GM12865 (cell line): ENCODE data around the gene C12orf56.
A peak's percentile ranks its signal among the peaks of the same experiment; 100 is the strongest.
"Not testable (repeated sequence)": the region's sequence is repeated elsewhere in the genome, so short reads cannot be mapped to it uniquely, and the experiment has no call there.

Source experiments
- DNase-seq: peaks from one replicate; pipeline ENCODE4 v3.0.0; 2010; ENCODE audit warnings: low read depth
- H3K4me3 ChIP-seq: 2 replicates; pipeline ENCODE4 v1.5.1; 2011; ENCODE audit warnings: mild to moderate bottlenecking, low read depth, low read length, control low read depth
- TF ChIP-seq, protein P1 (sequence below): IDR thresholded peaks from 2 replicates; pipeline ENCODE4 v1.5.1; 2011; ENCODE audit warnings: low read length, control low read depth, low read depth, inconsistent platforms; ENCODE audit not compliant: insufficient read depth; ENCODE audit errors: missing control alignments

C12orf56 gene

DNA sequence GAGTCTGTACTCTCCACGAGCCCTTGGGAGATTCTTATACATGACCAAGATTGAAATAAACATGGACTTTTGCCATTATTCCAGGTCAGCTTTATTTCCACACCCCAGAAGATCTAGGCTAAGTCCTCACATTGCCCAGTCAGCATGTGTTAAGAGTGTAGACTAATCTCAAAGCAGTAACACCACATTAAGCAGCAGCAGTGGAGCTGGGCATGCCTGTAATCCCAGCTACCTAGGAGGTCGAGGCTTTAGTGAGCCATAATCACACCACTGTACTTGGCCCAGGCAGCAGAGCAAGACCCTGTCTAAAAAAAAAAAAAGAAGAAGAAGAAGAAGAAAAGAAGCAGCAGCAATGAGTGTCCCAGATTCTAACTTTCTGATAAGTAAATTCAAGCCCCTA is 65.5 kb downstream of the C12orf56 start:
- H3K4me3 ChIP-seq = no peak overlapping the region
- no peak for DNase-seq
- TF ChIP-seq, protein P1, sequence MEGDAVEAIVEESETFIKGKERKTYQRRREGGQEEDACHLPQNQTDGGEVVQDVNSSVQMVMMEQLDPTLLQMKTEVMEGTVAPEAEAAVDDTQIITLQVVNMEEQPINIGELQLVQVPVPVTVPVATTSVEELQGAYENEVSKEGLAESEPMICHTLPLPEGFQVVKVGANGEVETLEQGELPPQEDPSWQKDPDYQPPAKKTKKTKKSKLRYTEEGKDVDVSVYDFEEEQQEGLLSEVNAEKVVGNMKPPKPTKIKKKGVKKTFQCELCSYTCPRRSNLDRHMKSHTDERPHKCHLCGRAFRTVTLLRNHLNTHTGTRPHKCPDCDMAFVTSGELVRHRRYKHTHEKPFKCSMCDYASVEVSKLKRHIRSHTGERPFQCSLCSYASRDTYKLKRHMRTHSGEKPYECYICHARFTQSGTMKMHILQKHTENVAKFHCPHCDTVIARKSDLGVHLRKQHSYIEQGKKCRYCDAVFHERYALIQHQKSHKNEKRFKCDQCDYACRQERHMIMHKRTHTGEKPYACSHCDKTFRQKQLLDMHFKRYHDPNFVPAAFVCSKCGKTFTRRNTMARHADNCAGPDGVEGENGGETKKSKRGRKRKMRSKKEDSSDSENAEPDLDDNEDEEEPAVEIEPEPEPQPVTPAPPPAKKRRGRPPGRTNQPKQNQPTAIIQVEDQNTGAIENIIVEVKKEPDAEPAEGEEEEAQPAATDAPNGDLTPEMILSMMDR = no peak

DNA sequence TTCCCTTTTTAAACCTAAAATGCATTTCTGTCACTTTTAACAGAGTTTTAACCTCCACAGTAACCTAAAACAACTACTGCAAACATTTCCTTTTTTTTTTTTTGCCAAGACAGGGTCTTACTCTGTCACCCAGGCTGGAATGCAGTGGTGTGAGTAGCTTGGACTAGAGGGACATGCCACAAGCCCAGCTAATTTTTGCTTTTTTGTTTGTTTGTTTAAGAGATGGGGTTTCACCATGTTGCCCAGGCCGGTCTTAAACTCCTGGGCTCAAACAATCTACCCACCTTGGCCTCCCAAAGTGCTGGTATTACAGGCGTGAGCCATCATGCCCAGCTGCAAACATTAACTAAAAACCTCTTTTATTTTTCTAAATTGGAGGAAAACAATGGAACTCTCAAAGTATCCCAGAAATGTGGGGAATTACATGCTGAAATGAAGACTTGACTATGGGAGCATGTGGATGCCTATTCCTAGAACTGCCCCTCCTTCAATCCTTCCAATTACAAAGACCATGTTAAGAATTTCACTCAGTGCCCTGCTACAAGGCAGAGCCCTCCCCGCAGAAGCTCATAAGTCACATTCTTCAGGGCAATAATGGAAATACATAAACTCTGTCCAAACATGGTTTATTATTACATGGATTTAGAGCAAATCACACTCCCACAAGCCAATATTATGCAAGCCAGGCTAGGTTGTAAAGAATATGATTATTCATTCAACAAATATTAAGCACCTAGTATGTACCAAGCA is 66.9 kb downstream of the C12orf56 start:
- no peak overlapping the region for H3K4me3 ChIP-seq
- TF ChIP-seq, protein P1 = no peak
- DNase-seq = no peak

DNA sequence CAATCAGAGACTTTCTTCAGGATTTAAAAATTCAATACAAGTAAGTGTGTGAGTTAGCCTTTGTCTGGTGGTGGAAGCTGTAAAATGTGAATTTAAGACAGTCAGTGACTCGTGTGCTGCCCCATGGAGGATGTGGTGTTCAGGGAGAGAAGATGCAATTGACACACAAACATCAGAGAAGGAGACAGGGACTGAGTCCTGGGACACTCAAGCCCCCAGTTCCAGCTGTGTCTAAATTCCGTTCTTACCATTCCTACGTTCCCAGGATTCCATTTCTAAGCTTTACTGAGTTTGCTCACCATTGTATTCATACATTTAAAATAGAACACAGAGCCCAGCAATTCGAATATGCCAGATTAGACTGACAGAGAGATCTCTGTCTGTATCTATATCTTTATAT is 67.6 kb downstream of the C12orf56 start:
- DNase-seq = no peak
- H3K4me3 ChIP-seq = no peak overlapping the region
- TF ChIP-seq, protein P1 = no peak

GRCh38 chr12:64320611-64321010 is 69.9 kb downstream of the C12orf56 start:
- TF ChIP-seq, protein P1 = no peak
- DNase-seq = no peak
- H3K4me3 ChIP-seq = no peak overlapping the region

GRCh38 chr12:64319540-64320225 is 70.9 kb downstream of the C12orf56 start:
- not testable (repeated sequence) for H3K4me3 ChIP-seq

GRCh38 chr12:64318605-64319004 is 72.0 kb downstream of the C12orf56 start:
- peak; percentile 72 for DNase-seq
- TF ChIP-seq, protein P1 = peak; percentile 17
- H3K4me3 ChIP-seq = no peak overlapping the region

More at GRCh38 chr12:64319540-64320225, 70.9 kb downstream of the C12orf56 start:
- not testable (repeated sequence) for DNase-seq

DNA sequence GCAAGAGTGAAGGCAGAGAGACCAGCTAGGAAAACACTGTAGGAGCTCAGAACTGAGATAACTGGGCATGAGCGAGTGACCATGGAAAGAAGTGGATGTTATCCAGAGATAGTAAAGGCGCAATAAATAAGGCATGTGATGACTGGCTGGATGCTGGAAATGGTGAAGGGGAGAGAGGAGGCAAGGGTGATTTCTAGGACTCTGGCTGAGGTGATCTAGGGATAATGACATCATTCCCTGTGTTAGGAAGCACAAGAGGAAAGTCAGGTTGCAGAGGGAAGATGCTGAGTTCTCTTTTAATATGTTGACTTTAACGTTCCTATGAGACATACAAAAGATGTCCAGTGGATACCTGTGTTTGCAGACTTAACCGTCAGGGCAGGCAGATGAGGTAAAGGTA is 78.7 kb downstream of the C12orf56 start:
- no peak for DNase-seq
- TF ChIP-seq, protein P1 = no peak
- no peak overlapping the region for H3K4me3 ChIP-seq
